ENCODE measurements around the gene EWSR1.

The EWSR1 gene

DNA sequence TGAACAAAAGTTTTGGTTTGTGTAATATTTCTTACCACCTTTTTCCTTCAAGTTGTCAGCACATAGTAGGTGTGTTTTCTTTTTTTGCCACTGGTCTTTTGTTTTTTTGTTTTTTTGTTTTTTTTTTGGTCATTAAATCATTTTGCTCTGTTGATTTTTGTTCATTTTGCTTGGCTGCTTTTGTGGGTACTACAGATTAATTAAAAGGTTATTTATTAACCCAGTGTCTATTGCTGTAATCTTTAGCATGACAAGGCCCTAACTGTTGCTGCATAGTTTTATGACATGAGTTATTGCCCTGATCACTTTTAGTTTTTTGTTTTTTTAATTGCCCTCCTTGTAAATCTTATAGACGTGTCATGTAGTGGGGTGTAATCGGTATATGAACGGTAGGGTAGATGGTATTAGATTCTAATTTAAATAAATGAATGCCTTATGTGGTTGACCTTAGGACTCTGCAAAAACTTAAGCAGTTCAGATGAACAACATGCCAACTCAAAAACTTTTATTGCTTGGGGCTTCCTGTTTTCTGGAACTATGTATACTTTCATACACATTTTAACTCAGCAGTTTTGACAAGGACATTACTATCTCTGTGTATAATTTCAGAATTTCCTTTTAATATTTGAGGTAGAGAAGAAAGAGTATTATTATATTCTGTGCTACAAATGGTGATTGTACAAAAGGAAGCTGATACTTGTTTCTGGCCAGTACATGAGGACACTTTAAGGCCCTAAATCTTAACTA is 7.9 kb downstream of the EWSR1 start:
- peaks cover 92% of the 10 kb centered on the region for H4K20me1 ChIP-seq (ENCODE audit: insufficient read depth, low read length)

DNA sequence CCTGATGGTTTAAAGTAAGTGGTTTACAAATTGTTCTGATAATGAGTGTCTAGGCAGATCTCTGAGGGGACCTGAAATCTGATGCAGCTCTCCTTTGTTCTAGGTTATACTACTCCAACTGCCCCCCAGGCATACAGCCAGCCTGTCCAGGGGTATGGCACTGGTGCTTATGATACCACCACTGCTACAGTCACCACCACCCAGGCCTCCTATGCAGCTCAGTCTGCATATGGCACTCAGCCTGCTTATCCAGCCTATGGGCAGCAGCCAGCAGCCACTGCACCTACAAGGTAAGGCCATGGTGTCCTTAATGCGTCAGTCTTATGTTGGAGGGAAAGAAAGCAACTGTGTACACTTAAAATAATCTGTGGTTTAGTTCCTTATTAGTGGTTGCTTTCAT is 9.9 kb downstream of the EWSR1 start:
- no peak overlapping the region for H3K9ac ChIP-seq (ENCODE audit: low read depth, low read length)
- H3K4me3 ChIP-seq (ENCODE audit: low read depth in 1 of 2, low read length in 2 of 2): no peak overlapping the region
- no peak overlapping the region for H3K27ac ChIP-seq (ENCODE audit: low read length)
- peaks cover 15% of the 10 kb centered on the region for H3K4me1 ChIP-seq (ENCODE audit: insufficient read depth, low read length)
- peaks cover 96% of the 10 kb centered on the region for H3K79me2 ChIP-seq (ENCODE audit: insufficient read depth, low read length)
- H3K27me3 ChIP-seq (ENCODE audit: insufficient read depth, low read length, poor library complexity): no peaks in the 10 kb centered on the region
- no peak for TF ChIP-seq EZH2 (IDR thresholded peaks at IDR 0.05; ENCODE audit: borderline replicate concordance, low read depth, low read length, severe bottlenecking)
- TF ChIP-seq, protein P1, sequence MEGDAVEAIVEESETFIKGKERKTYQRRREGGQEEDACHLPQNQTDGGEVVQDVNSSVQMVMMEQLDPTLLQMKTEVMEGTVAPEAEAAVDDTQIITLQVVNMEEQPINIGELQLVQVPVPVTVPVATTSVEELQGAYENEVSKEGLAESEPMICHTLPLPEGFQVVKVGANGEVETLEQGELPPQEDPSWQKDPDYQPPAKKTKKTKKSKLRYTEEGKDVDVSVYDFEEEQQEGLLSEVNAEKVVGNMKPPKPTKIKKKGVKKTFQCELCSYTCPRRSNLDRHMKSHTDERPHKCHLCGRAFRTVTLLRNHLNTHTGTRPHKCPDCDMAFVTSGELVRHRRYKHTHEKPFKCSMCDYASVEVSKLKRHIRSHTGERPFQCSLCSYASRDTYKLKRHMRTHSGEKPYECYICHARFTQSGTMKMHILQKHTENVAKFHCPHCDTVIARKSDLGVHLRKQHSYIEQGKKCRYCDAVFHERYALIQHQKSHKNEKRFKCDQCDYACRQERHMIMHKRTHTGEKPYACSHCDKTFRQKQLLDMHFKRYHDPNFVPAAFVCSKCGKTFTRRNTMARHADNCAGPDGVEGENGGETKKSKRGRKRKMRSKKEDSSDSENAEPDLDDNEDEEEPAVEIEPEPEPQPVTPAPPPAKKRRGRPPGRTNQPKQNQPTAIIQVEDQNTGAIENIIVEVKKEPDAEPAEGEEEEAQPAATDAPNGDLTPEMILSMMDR (IDR thresholded peaks at IDR 0.05; ENCODE audit: borderline replicate concordance, extremely low read depth, low read length, poor library complexity, severe bottlenecking): no peak
- peaks cover 86% of the 10 kb centered on the region for H4K20me1 ChIP-seq (ENCODE audit: insufficient read depth, low read length)
- no peak overlapping the region for H2AFZ ChIP-seq (ENCODE audit: low read depth, low read length)
- DNase-seq (no peak), ATAC-seq (ENCODE audit: insufficient read depth, low read depth) (0 out of 3 replicates have a peak, but pooled peaks have one; percentile 19)
- H3K4me2 ChIP-seq (ENCODE audit: insufficient read depth, low read length): no peak overlapping the region
- H3K9me3 ChIP-seq (ENCODE audit: insufficient read depth, low read length, severe bottlenecking): no peaks in the 10 kb centered on the region
- peaks cover 93% of the 10 kb centered on the region for H3K36me3 ChIP-seq (ENCODE audit: insufficient read depth, low read length)

More for the DNA sequence above, 7.9 kb downstream of the EWSR1 start:
- no peak for ATAC-seq (ENCODE audit: insufficient read depth, low read depth)
- no peak overlapping the region for H3K4me3 ChIP-seq (ENCODE audit: low read depth in 1 of 2, low read length in 2 of 2)
- TF ChIP-seq, protein P1 (IDR thresholded peaks at IDR 0.05; ENCODE audit: borderline replicate concordance, extremely low read depth, low read length, poor library complexity, severe bottlenecking): no peak
- no peak for TF ChIP-seq EZH2 (IDR thresholded peaks at IDR 0.05; ENCODE audit: borderline replicate concordance, low read depth, low read length, severe bottlenecking)
- H3K4me2 ChIP-seq (ENCODE audit: insufficient read depth, low read length): 0 out of 2 replicates have a peak overlapping the region, but pooled peaks have one; percentile 10
- H3K9me3 ChIP-seq (ENCODE audit: insufficient read depth, low read length, severe bottlenecking): no peaks in the 10 kb centered on the region
- H3K9ac ChIP-seq (ENCODE audit: low read depth, low read length): no peak overlapping the region
- H2AFZ ChIP-seq (ENCODE audit: low read depth, low read length): no peak overlapping the region
- H3K27ac ChIP-seq (ENCODE audit: low read length): no peak overlapping the region
- peaks cover 96% of the 10 kb centered on the region for H3K36me3 ChIP-seq (ENCODE audit: insufficient read depth, low read length)
- H3K79me2 ChIP-seq (ENCODE audit: insufficient read depth, low read length): peaks cover 99% of the 10 kb centered on the region
- no peaks in the 10 kb centered on the region for H3K27me3 ChIP-seq (ENCODE audit: insufficient read depth, low read length, poor library complexity)
- peaks cover 34% of the 10 kb centered on the region for H3K4me1 ChIP-seq (ENCODE audit: insufficient read depth, low read length)
- DNase-seq: no peak

DNA sequence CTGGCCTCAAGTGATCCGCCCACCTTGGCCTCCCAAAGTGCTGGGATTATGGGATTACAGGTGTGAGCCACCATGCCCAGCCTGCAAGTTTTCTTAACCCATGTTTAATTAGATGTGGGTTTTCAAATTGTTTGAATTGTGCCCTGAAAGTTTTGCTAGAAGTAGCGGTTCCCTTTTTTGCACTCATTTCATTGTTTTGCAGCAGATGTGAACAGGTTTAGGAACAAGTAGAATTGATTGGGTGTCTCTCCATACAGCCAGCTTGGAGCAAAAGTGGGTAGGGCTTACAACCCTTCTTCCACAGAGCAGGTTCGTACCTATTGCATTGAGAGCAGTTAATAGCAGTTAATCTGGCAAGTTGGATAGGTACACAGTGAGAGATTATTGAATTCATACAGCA is 16.1 kb downstream of the EWSR1 start:
- no peaks in the 10 kb centered on the region for H3K4me1 ChIP-seq (ENCODE audit: insufficient read depth, low read length)
- no peak overlapping the region for H3K4me2 ChIP-seq (ENCODE audit: insufficient read depth, low read length)
- TF ChIP-seq EZH2 (IDR thresholded peaks at IDR 0.05; ENCODE audit: borderline replicate concordance, low read depth, low read length, severe bottlenecking): no peak
- TF ChIP-seq, protein P1 (IDR thresholded peaks at IDR 0.05; ENCODE audit: borderline replicate concordance, extremely low read depth, low read length, poor library complexity, severe bottlenecking): no peak
- H4K20me1 ChIP-seq (ENCODE audit: insufficient read depth, low read length): peaks cover 85% of the 10 kb centered on the region
- no peaks in the 10 kb centered on the region for H3K9me3 ChIP-seq (ENCODE audit: insufficient read depth, low read length, severe bottlenecking)
- ATAC-seq (ENCODE audit: insufficient read depth, low read depth) (no peak), DNase-seq (no peak)
- H2AFZ ChIP-seq (ENCODE audit: low read depth, low read length): no peak overlapping the region
- no peak overlapping the region for H3K4me3 ChIP-seq (ENCODE audit: low read depth in 1 of 2, low read length in 2 of 2)
- no peak overlapping the region for H3K9ac ChIP-seq (ENCODE audit: low read depth, low read length)
- H3K79me2 ChIP-seq (ENCODE audit: insufficient read depth, low read length): peaks cover 94% of the 10 kb centered on the region
- H3K27ac ChIP-seq (ENCODE audit: low read length): no peak overlapping the region
- no peaks in the 10 kb centered on the region for H3K27me3 ChIP-seq (ENCODE audit: insufficient read depth, low read length, poor library complexity)
- peaks cover 94% of the 10 kb centered on the region for H3K36me3 ChIP-seq (ENCODE audit: insufficient read depth, low read length)

All from DND-41 (cell line).